Superior temporal gyrus (tissue), 1 donor: ENCODE data around the gene SUCO.

ENCODE experiments used
- DNase-seq: peaks from one replicate; pipeline ENCODE4 v3.0.0-alpha.2; 2016; ENCODE audit errors: extremely low spot score

The SUCO gene

DNA sequence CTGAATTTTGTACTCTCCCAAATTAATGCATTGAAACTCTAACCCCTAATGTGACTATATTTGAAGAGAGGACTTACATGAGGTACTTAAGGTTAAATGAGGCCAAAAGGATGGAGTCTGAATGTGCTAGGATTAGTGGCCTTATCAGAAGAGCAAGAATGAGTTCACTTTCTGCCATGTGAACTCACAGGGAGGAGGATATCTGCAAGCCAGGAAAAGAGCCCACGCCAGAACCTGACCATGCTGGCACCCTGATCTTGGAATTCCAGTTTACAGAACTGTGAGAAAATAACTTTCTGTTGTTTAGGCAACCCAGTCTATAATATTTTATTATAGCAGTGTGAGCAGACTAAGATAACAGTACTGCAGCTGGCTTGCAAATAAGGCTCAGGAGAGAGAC is 113.7 kb downstream of the SUCO start:
- no peak for DNase-seq

DNA sequence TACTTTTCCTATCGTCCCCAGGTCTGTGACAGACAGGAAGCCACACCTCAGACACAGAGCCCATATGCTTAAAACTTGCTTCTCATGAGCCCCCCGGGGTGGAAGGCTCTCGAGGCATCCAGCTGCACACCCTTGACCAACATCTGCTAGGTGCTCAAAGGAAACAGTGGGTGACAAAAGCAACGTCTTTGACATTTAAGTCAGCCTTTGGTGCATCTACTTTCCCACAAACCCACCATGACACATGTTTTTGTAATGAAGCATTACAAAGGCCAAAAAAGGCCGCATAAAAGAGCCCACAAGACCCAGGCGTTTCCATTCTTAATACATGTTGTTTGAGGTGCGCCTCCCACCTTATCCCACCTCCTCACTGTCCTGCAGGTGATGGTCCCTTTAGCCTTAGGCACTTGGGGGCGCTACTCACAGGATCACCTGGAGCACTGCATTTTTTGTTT is 114.2 kb downstream of the SUCO start:
- DNase-seq, result no peak

DNA sequence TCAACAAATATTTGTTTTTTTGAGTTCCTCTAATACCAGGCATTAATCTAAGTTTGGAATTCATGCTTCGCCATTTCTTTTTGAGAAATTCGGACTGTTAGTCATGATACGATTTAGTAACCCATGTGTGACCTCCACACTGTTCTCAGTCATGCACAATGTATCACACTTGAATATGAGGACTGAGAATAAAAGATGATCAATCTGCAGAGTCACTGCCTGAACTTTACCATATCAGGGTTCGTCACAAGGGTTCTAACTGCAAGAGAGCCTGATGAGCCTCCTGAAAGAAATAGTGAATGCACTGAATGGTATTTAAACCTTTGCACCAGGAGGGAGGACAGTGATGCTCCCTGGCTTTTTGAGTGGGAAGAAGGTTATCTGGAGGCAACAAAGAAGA is 115.0 kb downstream of the SUCO start:
- no peak for DNase-seq

- DNase-seq, result no peak
These were observed 117.7 kb downstream of the SUCO start for GRCh38 chr1:172650474-172651193.

DNA sequence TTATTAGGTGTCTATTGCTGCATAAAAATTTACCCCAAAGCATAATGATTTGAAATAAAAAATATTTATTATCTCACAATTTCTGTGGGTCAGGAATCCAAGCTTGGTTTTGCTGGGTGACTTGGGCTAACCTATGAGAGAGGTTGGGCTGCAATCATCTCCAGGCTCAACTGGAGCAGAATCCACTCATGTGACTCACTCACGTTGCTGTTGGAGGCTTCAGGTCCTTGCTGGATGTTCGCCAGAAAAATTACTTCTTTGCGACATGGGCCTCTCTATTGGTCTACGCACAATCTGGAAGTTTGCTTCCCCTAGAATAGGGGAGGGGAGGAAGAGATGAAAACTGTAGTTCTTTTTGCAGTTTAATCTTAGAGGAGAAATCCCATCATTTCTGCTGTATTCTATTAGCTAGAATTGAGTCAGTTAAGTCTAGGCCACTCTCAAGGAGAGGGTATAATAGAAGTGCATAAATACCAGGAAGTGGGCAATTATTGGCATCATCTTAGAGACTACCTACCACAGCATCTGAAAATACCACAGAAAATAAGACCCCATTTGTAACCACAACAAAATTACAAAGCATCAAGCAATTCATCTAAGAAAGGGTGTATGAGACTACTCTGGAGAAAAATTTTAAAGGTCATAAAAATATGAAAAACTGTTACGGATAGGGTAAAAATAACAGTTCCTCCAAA is 120.2 kb downstream of the SUCO start:
- no peak for DNase-seq

GRCh38 chr1:172654535-172654934 is 121.6 kb downstream of the SUCO start:
- DNase-seq, result no peak

GRCh38 chr1:172656576-172656975 is 123.6 kb downstream of the SUCO start:
- no peak for DNase-seq

DNA sequence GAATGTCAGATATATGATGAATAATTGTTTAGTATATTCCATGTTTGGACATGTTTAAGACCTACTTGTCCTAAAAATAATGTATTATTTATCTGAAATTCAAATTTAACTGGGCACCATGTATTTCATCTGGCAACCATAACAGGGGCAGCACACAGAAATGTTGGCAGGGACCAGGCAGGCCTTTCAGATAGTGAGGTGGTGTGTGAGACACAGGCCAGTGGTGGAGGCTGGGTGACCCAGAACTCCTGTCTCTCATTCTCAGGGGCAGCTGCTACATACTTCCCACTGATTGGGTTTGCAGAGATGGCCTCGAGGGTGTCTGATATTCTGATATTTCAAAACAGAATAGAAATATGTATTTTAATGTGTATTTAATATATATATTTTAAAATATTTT is 124.6 kb downstream of the SUCO start:
- DNase-seq, result no peak

DNA sequence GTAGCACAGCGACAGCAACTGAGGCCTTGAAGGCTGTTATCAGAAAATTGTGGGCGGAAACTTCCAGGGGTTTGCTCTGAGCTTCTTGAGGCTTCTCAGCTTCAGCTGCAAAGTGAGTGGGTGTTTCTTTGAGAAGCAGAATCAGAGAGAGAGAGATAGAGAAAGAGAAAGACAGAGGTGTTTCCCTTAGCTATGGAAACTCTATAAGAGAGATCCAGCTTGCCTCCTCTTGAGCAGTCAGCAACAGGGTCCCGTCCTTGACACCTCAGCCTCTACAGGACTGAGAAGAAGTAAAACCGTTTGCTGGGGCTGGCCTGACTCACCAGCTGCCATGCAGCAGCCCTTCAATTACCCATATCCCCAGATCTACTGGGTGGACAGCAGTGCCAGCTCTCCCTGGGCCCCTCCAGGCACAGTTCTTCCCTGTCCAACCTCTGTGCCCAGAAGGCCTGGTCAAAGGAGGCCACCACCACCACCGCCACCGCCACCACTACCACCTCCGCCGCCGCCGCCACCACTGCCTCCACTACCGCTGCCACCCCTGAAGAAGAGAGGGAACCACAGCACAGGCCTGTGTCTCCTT is 126.0 kb downstream of the SUCO start, which contains the start of gene FASLG:
Gene FASLG (plus strand): TSS at position 233 of the 583 bp plus-strand sequence. CDS start 99 bp downstream, at position 332.
- DNase-seq, result no peak

GRCh38 chr1:172661107-172661506 is 128.2 kb downstream of the SUCO start:
- no peak for DNase-seq
